NCI-H446 treated with DMSO at 0.1 percent for 48 hours (cell line): Measurements from ENCODE around the gene ZNF821.
"Not testable (repeated sequence)": the region's sequence is repeated elsewhere in the genome, so short reads cannot be mapped to it uniquely, and the experiment has no call there.

Experiments
- DNase-seq: peaks from one replicate; lab custom pipeline; 2025; lab: John Stamatoyannopoulos, UW

Gene ZNF821

GRCh38 chr16:71902656-71903365, 18.8 kb upstream of the ZNF821 start:
- no peak for DNase-seq

DNA sequence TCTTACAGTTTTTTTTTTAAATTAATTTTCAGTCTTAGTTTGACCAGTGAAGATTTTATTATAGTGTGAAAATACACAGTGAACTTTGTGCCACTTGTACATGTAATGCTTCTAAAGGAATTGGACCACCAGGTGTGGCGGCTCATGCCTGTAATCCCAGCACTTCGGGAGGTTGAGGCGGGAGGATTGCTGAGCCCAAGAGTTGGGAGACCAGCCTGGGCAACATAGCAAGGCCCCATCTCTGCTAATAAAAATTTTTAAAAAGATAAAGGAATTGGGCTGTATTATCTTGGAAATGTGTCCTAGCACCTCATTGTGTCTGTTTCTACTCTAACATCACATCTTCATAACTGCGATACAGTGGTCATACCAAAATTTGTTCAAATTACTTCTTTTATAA, 15.2 kb upstream of the ZNF821 start:
- no peak for DNase-seq

DNA sequence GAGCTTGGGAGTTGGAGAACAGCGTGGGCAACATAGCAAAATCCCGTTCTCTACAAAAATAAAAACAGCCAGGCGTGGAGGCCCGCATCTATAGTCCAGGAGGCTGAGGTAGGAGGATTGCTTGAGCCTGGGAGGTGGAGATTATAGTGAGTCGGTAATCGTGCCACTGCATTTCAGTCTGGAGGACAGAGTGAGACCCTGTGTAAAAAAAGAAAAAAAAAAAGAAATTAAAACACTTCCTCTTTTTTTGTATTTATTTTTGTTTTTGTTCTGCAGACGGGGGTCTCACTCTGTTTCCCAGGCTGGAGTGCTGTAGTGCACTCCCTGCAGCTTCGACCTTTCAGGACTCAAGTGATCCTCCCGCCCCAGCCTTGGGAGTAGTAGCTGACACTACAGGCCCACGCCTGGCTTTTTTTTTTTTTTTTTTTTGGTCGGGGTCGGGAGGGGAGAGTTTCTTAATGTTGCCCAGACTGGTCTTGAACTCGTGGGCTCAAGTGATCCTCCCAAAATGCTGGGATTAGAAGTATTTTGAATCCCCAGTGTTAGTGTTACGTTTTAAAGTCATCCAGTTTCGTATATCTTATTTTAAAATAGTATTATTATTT, 12.9 kb upstream of the ZNF821 start:
- DNase-seq: no peak

DNA sequence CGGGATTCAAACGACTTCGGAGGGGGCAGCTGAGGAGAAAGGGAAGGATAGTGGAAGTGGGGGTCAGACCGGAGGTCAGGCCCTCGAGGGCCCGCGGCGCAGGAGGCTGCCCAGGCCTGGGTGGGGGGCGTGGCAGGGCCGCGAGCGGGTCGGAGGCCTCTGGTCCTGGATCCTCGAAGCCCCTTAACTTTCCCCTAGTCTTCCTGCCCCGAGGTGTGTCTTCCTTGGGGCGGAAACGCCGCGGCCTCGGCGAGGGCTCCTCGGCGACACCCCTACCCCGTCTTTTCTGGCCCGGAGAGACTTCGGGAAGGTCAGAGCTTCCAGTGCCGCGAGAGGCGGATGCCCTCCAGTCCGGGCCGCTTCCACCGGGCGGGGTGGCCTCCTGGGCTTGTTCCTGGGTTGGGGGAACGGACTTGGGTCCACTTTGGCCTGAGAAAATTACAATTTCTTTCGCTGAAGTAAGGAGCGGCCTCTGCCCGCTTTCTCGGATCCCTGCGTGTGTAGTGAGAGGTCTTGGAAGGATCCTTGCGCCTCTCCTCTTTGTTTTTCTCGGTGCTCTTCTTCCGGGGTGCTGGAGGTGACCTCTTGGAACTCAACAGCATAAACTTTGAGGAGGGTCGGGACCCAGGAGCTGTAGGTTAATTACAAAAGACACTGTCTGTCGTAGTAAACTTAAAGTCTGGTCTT, 11.8 kb upstream of the ZNF821 start:
- DNase-seq: no peak

DNA sequence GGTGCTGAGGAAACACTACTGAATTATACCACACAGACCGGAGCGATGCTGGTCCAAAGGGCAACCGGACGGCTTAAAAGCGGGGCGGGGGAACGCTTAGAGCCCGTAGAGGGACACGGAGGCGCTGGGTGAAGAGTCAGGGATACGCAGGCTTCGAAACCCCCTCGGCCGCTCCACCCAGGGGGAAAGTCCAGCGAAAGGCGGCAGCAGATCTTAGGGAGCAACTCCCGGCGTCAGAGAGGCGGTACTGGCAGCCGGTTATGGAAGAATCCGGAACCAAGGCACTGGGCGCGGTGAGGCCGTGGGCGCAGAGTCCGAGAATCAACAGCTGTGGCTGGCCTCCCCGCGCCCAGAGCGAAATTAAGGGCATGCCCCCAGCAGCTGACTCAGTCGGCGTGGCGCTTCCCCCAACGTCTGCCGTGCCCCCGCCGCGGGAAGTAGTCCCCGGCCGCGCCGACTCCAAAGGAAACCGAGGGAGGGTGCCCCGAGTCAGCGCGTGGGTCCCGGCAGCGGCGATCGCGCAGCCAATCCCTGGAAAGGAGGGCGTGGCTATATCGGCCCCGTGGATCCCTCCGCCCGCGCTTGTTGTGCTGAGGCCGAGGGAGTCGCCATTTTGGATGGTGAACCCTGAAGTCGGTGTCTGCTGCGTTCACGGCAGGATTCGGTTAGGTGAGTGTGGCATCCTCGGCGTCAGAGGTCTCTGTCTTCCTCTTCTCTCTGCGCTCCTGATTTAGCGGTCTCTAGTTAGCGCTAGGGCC, 11.1 kb upstream of the ZNF821 start, which contains the start of gene IST1:
TSS of gene IST1 (plus strand) at position 611 of the 758 bp plus-strand sequence. CDS start 20,110 bp downstream, outside the sequence.
- DNase-seq: peak; percentile 80

DNA sequence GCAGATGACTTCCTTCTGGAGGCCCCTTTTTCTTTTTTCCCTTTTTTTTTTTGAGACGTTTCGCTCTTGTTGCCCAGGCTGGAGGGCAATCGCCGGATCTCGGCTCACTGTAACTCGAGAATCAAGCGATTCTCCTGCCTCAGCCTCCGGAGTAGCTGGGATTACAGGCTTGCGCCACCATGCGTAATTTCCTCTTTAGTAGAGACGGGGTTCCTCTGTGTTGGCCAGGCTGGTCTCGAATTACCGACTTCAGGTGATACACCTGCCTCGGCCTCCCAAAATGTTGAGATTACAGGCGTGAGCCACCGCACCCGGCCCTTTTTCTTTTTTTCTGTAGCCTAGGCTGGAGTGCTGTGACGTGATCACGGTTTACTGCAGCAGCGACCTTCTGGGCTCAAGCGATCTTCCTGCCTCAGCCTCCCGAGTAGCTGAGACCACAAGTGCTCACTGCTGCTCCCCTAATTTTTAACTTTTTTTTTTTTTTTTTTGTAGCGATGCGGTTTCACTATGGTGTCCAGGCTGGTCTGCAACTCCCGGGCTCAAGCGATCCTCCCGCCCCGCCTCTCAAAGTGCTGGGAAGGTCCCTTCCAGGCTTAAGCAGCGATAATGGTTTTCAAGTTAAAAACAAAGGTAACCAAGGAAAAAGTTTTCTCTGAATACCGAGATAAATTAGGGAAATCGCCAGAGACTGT, 10.4 kb upstream of the ZNF821 start:
- no peak for DNase-seq

GRCh38 chr16:71893888-71894228, 9.9 kb upstream of the ZNF821 start:
- no peak for DNase-seq

- no peak for DNase-seq
Measured at GRCh38 chr16:71889147-71889546, 5.2 kb upstream of the ZNF821 start.

- DNase-seq: no peak
Measured at GRCh38 chr16:71885261-71885650, 1.3 kb upstream of the ZNF821 start.

GRCh38 chr16:71883168-71883848, 674 bp downstream of the ZNF821 start:
- DNase-seq: no peak

GRCh38 chr16:71882505-71883167, 1.3 kb downstream of the ZNF821 start:
- DNase-seq: peak; percentile 37

GRCh38 chr16:71880176-71880575, 3.8 kb downstream of the ZNF821 start:
- DNase-seq: no peak

GRCh38 chr16:71878911-71879310, 5.1 kb downstream of the ZNF821 start:
- DNase-seq: no peak

GRCh38 chr16:71873199-71873598, 10.8 kb downstream of the ZNF821 start:
- no peak for DNase-seq

- DNase-seq: no peak
Measured at GRCh38 chr16:71870818-71871217, 13.2 kb downstream of the ZNF821 start.

DNA sequence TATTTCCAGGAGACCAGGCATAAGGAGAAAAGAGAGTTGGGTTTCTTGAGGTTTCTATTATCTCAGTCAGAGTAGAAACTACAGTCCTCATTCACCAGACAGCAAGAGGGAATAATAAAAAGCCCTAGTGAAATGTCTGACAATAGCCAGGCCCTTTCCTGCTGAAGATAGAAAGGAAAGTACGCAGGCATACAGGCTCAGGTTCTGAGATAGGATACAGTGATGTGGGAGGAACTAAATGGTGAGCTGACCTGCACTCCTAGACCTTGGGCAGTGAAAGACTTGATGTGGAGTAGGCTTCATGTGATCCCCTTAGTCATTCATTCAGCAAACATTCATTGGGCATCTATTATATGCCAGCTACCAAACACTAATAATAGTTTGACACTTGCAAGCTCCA, 14.9 kb downstream of the ZNF821 start:
- DNase-seq: no peak

DNA sequence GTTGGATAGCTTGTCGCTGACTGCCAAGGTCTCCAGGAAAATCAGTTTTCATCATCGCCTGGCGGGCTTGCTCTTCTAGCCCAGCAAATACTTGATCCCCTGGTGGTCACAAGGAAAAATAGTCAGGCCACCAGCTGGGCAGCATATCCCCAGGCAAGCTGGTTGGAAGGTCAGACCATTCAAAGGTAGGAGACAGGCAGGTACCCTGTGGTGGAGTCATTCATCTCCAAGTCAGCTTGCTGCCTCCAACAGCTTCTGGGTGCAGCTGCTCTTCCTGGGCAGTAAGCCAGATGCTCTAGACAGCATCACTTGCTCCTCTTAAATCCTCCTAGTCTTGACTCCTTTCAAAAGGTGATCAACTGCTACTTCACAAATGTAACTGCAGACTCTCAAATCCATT, 16.0 kb downstream of the ZNF821 start:
- no peak for DNase-seq

GRCh38 chr16:71867175-71867574, 16.8 kb downstream of the ZNF821 start:
- not testable (repeated sequence) for DNase-seq

GRCh38 chr16:71865173-71865863, 18.7 kb downstream of the ZNF821 start:
- DNase-seq: no peak

DNA sequence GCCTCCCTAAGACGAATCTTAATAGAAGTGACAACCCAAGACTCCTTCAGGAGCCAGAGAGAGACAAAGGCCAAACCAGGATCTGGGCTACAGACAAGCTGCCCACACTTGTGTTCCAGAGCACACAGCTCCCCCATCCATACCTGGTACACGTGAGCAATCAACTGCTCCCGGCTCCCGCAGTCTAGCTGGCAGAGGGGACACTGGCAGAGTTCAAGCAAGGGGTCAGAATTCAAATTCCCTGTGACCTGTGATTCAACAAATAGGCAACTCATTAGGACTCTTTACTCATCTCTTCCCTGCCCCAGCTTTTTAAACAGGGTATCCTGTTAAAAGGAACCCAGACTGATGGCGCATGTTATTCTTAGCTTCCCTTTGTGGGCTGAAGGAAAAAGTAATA, 20.0 kb downstream of the ZNF821 start:
- DNase-seq: no peak
